Keratinocyte (primary cell): ENCODE measurements around the gene SLC35E2B.
"Not testable (repeated sequence)": the region's sequence is repeated elsewhere in the genome, so short reads cannot be mapped to it uniquely, and the experiment has no call there.

Experiments
- EZH2 ChIP-seq: IDR thresholded peaks from one replicate; pipeline ENCODE4 v1.6.1; 2012; ENCODE audit warnings: inconsistent platforms, mild to moderate bottlenecking, low read length, moderate library complexity
- TF ChIP-seq, protein P1 (sequence below), 3 experiments: IDR thresholded peaks in 1 of 3; conservative IDR thresholded peaks in 1 of 3; optimal IDR thresholded peaks in 1 of 3; 2 replicates in 2 of 3; 3 replicates in 1 of 3; pipeline versions ENCODE3 to v1.5.1; 2011; ENCODE audit warnings: low read length in 3 of 3, mild to moderate bottlenecking in 3 of 3, moderate library complexity in 2 of 3, control low read depth in 1 of 3, inconsistent platforms in 1 of 3; ENCODE audit not compliant: insufficient read depth in 2 of 3; ENCODE audit errors: extremely low read depth in 1 of 3

- TF ChIP-seq, protein P1, sequence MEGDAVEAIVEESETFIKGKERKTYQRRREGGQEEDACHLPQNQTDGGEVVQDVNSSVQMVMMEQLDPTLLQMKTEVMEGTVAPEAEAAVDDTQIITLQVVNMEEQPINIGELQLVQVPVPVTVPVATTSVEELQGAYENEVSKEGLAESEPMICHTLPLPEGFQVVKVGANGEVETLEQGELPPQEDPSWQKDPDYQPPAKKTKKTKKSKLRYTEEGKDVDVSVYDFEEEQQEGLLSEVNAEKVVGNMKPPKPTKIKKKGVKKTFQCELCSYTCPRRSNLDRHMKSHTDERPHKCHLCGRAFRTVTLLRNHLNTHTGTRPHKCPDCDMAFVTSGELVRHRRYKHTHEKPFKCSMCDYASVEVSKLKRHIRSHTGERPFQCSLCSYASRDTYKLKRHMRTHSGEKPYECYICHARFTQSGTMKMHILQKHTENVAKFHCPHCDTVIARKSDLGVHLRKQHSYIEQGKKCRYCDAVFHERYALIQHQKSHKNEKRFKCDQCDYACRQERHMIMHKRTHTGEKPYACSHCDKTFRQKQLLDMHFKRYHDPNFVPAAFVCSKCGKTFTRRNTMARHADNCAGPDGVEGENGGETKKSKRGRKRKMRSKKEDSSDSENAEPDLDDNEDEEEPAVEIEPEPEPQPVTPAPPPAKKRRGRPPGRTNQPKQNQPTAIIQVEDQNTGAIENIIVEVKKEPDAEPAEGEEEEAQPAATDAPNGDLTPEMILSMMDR (optimal IDR thresholded peaks at IDR 0.05 in 1 of 3, IDR thresholded peaks at IDR 0.05 in 1 of 3, conservative IDR thresholded peaks at IDR 0.05 in 1 of 3; ENCODE audit: extremely low read depth in 1 of 3, insufficient read depth in 2 of 3, low read length in 3 of 3): not testable (repeated sequence)
- not testable (repeated sequence) for TF ChIP-seq EZH2
These were observed 33.5 kb upstream of the SLC35E2B start for GRCh38 chr1:1726088-1726487.
